HG02885 (cell line): Measurements from ENCODE around the gene SLC24A4.

Experiments used
- ATAC-seq: cut with Tn5 transposase; IDR thresholded peaks from one replicate; pipeline ENCODE4 v1.9.1; 2021; ENCODE audit warnings: mild to moderate bottlenecking; ENCODE audit not compliant: unreplicated experiment, poor library complexity

Gene SLC24A4

GRCh38 chr14:92323011-92323915 is at the start of gene SLC24A4:
Gene SLC24A4, plus strand, starts transcription at chr14:92323165. Its CDS starts 666 bp downstream, at chr14:92323831.
- ATAC-seq: no peak

GRCh38 chr14:92273166-92273565 is 49.8 kb upstream of the SLC24A4 start:
- no peak for ATAC-seq

GRCh38 chr14:92274055-92274454 is 48.9 kb upstream of the SLC24A4 start:
- no peak for ATAC-seq

GRCh38 chr14:92276074-92276473 is 46.9 kb upstream of the SLC24A4 start:
- ATAC-seq: no peak

- ATAC-seq: no peak
Measured at GRCh38 chr14:92277031-92277430, 45.9 kb upstream of the SLC24A4 start.

- no peak for ATAC-seq
Measured at GRCh38 chr14:92280554-92281262, 42.3 kb upstream of the SLC24A4 start.

- ATAC-seq: no peak
Measured at GRCh38 chr14:92282669-92283068, 40.3 kb upstream of the SLC24A4 start.

GRCh38 chr14:92285311-92285710 is 37.7 kb upstream of the SLC24A4 start:
- ATAC-seq: no peak

- ATAC-seq: no peak
Measured at GRCh38 chr14:92287987-92288386, 35.0 kb upstream of the SLC24A4 start.

GRCh38 chr14:92288994-92289660 is 33.8 kb upstream of the SLC24A4 start:
- no peak for ATAC-seq

- no peak for ATAC-seq
Measured at GRCh38 chr14:92292673-92293072, 30.3 kb upstream of the SLC24A4 start.

- ATAC-seq: no peak
Measured at GRCh38 chr14:92294506-92294905, 28.5 kb upstream of the SLC24A4 start.

GRCh38 chr14:92297818-92298595 is 25.0 kb upstream of the SLC24A4 start:
- ATAC-seq: no peak

GRCh38 chr14:92302481-92302880 is 20.5 kb upstream of the SLC24A4 start:
- ATAC-seq: no peak

GRCh38 chr14:92308716-92309115 is 14.2 kb upstream of the SLC24A4 start:
- ATAC-seq: no peak

- no peak for ATAC-seq
Measured at GRCh38 chr14:92309968-92310530, 12.9 kb upstream of the SLC24A4 start.

- ATAC-seq: no peak
Measured at GRCh38 chr14:92310776-92311375, 12.1 kb upstream of the SLC24A4 start.

GRCh38 chr14:92314182-92314581 is 8.8 kb upstream of the SLC24A4 start:
- no peak for ATAC-seq

GRCh38 chr14:92315050-92315805 is 7.7 kb upstream of the SLC24A4 start:
- ATAC-seq: no peak
